PC-3 (cell line): Measurements from ENCODE around the gene IL20. TPM values are rescaled to one million over a fixed set of nuclear protein-coding genes. Genes with fewer than 3 reads are reported as not detected.

Experiments used
- ATAC-seq: fragments of 200-7000 bp; cut with Tn5 transposase; 2 replicates; pipeline ENCODE4 v1.9.1; 2020; ENCODE audit warnings: mild to moderate bottlenecking, moderate library complexity
- Bru-seq: library from RNA; stranded (reverse); fragments of 400-500 nt; gene quantifications from one replicate; lab custom pipeline; 2021; lab: Mats Ljungman, UMichigan
- BruChase-seq, 2 experiments: library from RNA; stranded (reverse); fragments of 400-500 nt; gene quantifications; one replicate each; lab custom pipeline; 2021; lab: Mats Ljungman, UMichigan
- BruUV-seq: library from RNA; stranded (reverse); fragments of 400-500 nt; replicated peaks from 2 replicates; lab custom pipeline; 2021; lab: Mats Ljungman, UMichigan
- CTCF ChIA-PET: fragments of 300-600 bp; sonication (Branson Sonifier 250); formaldehyde crosslinking; loops from one replicate; lab custom pipeline; 2022; ENCODE audit warnings: antibody characterized with exemption; lab: Charles Lee
- POLR2A ChIA-PET: fragments of 300-600 bp; sonication (Branson Sonifier 250); formaldehyde crosslinking; loops from one replicate; lab custom pipeline; 2022; ENCODE audit warnings: antibody characterized with exemption; ENCODE audit not compliant: unreplicated experiment; lab: Charles Lee
- DNase-seq: peaks from one replicate; pipeline ENCODE4 v3.0.0-alpha.2; 2015
- H2AFZ ChIP-seq: fragments of 300-600 bp; sonication (generic); 2 replicates; pipeline ENCODE4 v1.6.0; 2016; ENCODE audit warnings: antibody characterized with exemption, low read length
- H3F3A ChIP-seq: fragments of 300-600 bp; sonication (generic); one replicate; pipeline ENCODE4 v1.6.0; 2017; ENCODE audit warnings: antibody characterized with exemption, low read length, control low read depth, mild to moderate bottlenecking; ENCODE audit not compliant: unreplicated experiment
- H3K27ac ChIP-seq: fragments of 300-600 bp; sonication (generic); 2 replicates; pipeline ENCODE4 v1.5.1; 2016; ENCODE audit warnings: mild to moderate bottlenecking, low read length
- H3K27me3 ChIP-seq: fragments of 300-600 bp; sonication (generic); 2 replicates; pipeline ENCODE4 v1.6.1; 2016; ENCODE audit warnings: low read length, mixed read lengths
- H3K36me3 ChIP-seq: fragments of 300-600 bp; sonication (generic); 2 replicates; pipeline ENCODE4 v1.6.1; 2016; ENCODE audit warnings: low read depth, mixed run types, low read length, mixed read lengths
- H3K4me1 ChIP-seq: fragments of 300-600 bp; sonication (generic); 2 replicates; pipeline ENCODE4 v1.5.1; 2016; ENCODE audit warnings: low read length; ENCODE audit not compliant: insufficient read depth
- H3K4me2 ChIP-seq: fragments of 300-600 bp; sonication (generic); 2 replicates; pipeline ENCODE4 v1.6.0; 2016; ENCODE audit warnings: low read length
- H3K4me3 ChIP-seq: fragments of 300-600 bp; sonication (generic); 2 replicates; pipeline ENCODE4 v1.5.1; 2016; ENCODE audit warnings: mild to moderate bottlenecking, low read length, mixed read lengths
- H3K79me2 ChIP-seq: fragments of 300-600 bp; sonication (generic); 2 replicates; pipeline ENCODE4 v1.6.1; 2017; ENCODE audit warnings: low read length, mixed read lengths
- H3K9ac ChIP-seq: fragments of 300-600 bp; sonication (generic); 2 replicates; pipeline ENCODE4 v1.6.0; 2016; ENCODE audit warnings: mild to moderate bottlenecking, low read length
- H3K9me2 ChIP-seq: fragments of 300-600 bp; sonication (generic); replicated peaks from 2 replicates; pipeline ENCODE4 v1.6.1; 2016; ENCODE audit warnings: mixed run types, low read length, mixed read lengths
- H3K9me3 ChIP-seq: fragments of 300-600 bp; sonication (generic); 2 replicates; pipeline ENCODE4 v1.6.1; 2016; ENCODE audit warnings: low read length, mixed read lengths
- H4K20me1 ChIP-seq: fragments of 300-600 bp; sonication (generic); 2 replicates; pipeline ENCODE4 v1.6.1; 2016; ENCODE audit warnings: low read length, mixed read lengths
- EZH2 ChIP-seq: fragments of 300-600 bp; sonication (generic); IDR thresholded peaks from one replicate; pipeline ENCODE4 v1.6.1; 2017; ENCODE audit warnings: antibody characterized with exemption, mild to moderate bottlenecking, low read length; ENCODE audit not compliant: unreplicated experiment
- EZH2phosphoT487 ChIP-seq: fragments of 300-600 bp; sonication (generic); IDR thresholded peaks from 2 replicates; pipeline ENCODE4 v1.6.1; 2018; ENCODE audit warnings: mild to moderate bottlenecking, antibody characterized with exemption, low read length, borderline replicate concordance
- intact Hi-C: fragments of 100-400 bp; cut with micrococcal nuclease; formaldehyde crosslinking; loops from 2 replicates; pipeline ENCODE4 v1.9.0; 2023
- long read RNA-seq: library from polyadenylated mRNA; unstranded; transcript quantifications from one replicate; pipeline ENCODE4 v2.0.0, GENCODE V29; 2021; ENCODE audit not compliant: unreplicated experiment
- total RNA-seq: library from RNA; depleted of rRNA; stranded (reverse); fragments of >200 nt; gene quantifications from 2 replicates; pipeline ENCODE4 v1.2.3, GENCODE V29; 2014; rRNA removed
- TF ChIP-seq, protein P1 (sequence below): fragments of 300-600 bp; sonication (generic); conservative IDR thresholded peaks from 2 replicates; pipeline ENCODE4 v1.5.1; 2017; ENCODE audit warnings: antibody characterized with exemption, low read depth, mild to moderate bottlenecking, low read length

Gene IL20, protein sequence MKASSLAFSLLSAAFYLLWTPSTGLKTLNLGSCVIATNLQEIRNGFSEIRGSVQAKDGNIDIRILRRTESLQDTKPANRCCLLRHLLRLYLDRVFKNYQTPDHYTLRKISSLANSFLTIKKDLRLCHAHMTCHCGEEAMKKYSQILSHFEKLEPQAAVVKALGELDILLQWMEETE
- total RNA-seq, result not detected in 2 replicates
- percentile 9 among the genes with signal in this experiment for Bru-seq, nascent RNA
- percentile 19 among the genes with signal in this experiment for BruChase-seq, experiment 1, labeled RNA remaining after a 6-hour chase
- BruChase-seq, experiment 2, labeled RNA remaining after a 2-hour chase, result percentile 20 among the genes with signal in this experiment
- long read RNA-seq, result 0 reads

DNA sequence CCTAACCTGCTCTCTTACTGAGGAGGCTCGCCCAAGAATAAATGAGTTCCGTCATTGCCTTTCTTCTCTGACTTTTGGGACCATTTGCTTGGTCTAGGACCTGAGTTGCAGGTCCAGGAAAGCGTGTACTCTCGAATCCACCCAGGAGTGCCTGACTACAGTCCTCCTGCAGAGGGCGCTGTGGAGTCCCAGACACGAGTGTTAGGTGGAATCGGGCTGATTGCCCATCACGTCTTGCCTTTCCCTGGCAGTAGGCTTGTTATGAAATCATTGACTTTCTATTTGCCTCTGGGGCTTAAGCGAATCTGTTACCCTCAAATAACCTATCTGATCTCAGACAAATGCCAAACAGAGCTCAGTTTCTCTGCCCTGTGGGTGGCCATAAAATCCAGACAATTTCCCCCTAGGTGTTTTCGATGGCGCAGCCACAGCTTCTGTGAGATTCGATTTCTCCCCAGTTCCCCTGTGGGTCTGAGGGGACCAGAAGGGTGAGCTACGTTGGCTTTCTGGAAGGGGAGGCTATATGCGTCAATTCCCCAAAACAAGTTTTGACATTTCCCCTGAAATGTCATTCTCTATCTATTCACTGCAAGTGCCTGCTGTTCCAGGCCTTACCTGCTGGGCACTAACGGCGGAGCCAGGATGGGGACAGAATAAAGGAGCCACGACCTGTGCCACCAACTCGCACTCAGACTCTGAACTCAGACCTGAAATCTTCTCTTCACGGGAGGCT lies at the start of gene IL20:
TSS of gene IL20 (plus strand) at position 685 of the 733 bp plus-strand sequence. CDS start 230 bp downstream, outside the sequence.
- H4K20me1 ChIP-seq, result no peaks in the 10 kb centered on the region
- H2AFZ ChIP-seq, result no peak within 1 kb of the TSS
- no peaks in the 10 kb centered on the region for H3F3A ChIP-seq
- no peak within 1 kb of the TSS for H3K27ac ChIP-seq
- ATAC-seq (peak; percentile 81), DNase-seq (peak; percentile 98)
- H3K27me3 ChIP-seq, result peaks cover 8% of the 10 kb centered on the region; the same call in 1 of the 2 replicates
- no peaks in the 10 kb centered on the region for H3K9me2 ChIP-seq
- POLR2A ChIA-PET, result interaction anchor here (0.6 kb wide), 1 partner anchor 46 kb away, joined by 4 read pairs; no protein-coding TSS in a partner anchor
- TF ChIP-seq, protein P1, sequence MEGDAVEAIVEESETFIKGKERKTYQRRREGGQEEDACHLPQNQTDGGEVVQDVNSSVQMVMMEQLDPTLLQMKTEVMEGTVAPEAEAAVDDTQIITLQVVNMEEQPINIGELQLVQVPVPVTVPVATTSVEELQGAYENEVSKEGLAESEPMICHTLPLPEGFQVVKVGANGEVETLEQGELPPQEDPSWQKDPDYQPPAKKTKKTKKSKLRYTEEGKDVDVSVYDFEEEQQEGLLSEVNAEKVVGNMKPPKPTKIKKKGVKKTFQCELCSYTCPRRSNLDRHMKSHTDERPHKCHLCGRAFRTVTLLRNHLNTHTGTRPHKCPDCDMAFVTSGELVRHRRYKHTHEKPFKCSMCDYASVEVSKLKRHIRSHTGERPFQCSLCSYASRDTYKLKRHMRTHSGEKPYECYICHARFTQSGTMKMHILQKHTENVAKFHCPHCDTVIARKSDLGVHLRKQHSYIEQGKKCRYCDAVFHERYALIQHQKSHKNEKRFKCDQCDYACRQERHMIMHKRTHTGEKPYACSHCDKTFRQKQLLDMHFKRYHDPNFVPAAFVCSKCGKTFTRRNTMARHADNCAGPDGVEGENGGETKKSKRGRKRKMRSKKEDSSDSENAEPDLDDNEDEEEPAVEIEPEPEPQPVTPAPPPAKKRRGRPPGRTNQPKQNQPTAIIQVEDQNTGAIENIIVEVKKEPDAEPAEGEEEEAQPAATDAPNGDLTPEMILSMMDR, result peak; percentile 100
- no peak for TF ChIP-seq EZH2
- no peak for TF ChIP-seq EZH2phosphoT487
- H3K4me3 ChIP-seq, result no peak within 1 kb of the TSS
- H3K79me2 ChIP-seq, result no peaks in the 10 kb centered on the region
- no peaks in the 10 kb centered on the region for H3K4me1 ChIP-seq
- intact Hi-C loops, result loop anchor here (1.0 to 5.0 kb wide), 4 partner anchors 25 to 212 kb away; no protein-coding TSS in a partner anchor
- H3K4me2 ChIP-seq, result 0 out of 2 replicates have a peak within 1 kb of the TSS, but pooled peaks have one; percentile 1
- CTCF ChIA-PET, result interaction anchor here (0.6 to 1.2 kb wide), 3 partner anchors 25 to 149 kb away, joined by 3 to 4 read pairs (median 3); no protein-coding TSS in a partner anchor
- no peaks in the 10 kb centered on the region for H3K36me3 ChIP-seq
- no TSS peak for BruUV-seq
- H3K9me3 ChIP-seq, result no peaks in the 10 kb centered on the region
- no peak within 1 kb of the TSS for H3K9ac ChIP-seq

DNA sequence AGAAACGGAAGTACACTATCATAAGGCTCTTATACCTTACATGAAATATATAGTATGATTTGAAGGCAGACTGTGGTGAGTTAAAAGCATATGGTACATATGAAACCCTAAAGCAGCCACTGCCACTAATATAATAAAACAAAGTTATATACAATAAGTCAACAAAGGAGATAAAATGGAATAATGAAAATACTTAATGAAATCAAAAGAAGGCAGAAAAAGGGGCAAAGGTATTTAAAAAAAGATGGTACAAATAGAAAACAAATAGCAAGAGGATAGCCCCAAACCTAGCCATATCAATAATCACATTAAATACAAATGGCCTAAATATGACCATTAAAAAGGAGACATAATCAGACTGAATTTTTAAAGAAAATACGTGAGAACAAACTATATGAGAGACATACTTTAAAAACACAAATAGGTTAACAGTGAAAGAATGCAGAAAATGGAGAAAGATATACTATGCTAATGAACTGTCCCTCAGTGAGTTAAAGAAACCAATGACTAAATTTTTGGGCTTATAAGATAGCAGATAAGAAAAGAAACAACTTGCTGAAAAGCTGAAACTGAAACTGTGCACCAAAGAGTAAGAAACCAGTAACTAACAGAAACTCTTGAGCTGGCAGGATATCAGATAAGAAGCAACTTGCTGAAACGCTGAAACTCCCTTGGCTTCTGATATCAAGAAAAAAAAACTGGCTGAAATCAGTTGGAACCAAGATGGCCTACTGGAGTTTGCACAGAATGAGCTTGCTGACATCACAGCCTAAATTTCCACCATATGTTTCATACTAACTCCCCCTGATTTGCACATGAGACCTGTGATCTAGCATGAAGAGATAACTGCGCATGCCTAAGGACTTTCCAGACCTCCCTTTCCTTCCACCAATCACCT lies 48.8 kb upstream of the IL20 start:
- ATAC-seq (no peak), DNase-seq (no peak)
- Histone ChIP-seq H3K9ac (no peak overlapping the region), H3K27ac (no peak overlapping the region), H3K79me2 (no peaks in the 10 kb centered on the region), H3K36me3 (no peaks in the 10 kb centered on the region), H3F3A (no peaks in the 10 kb centered on the region), H3K4me2 (no peak overlapping the region), H3K4me3 (no peak overlapping the region), H3K9me3 (peaks cover 7% of the 10 kb centered on the region), H3K27me3 (no peaks in the 10 kb centered on the region), H4K20me1 (no peaks in the 10 kb centered on the region), H3K9me2 (no peaks in the 10 kb centered on the region), H3K4me1 (no peaks in the 10 kb centered on the region), H2AFZ (no peak overlapping the region)
- intact Hi-C loops, result no loop called here
- TF ChIP-seq, protein P1, result no peak
- TF ChIP-seq EZH2phosphoT487, result no peak
- TF ChIP-seq EZH2, result no peak
- CTCF ChIA-PET, result interaction anchor here (0.5 to 0.6 kb wide), 2 partner anchors 38 to 117 kb away, joined by 3 to 7 read pairs; no protein-coding TSS in a partner anchor
- POLR2A ChIA-PET, result interaction anchor here (0.6 kb wide), 2 partner anchors 10 to 1254 kb away, joined by 3 to 5 read pairs; no protein-coding TSS in a partner anchor
- BruUV-seq, result no TSS peak
